PC-9 (cell line): Measurements from ENCODE around the gene BRIP1.

Experiments
- EZH2 ChIP-seq: fragments of 200-600 bp; sonication (generic); IDR thresholded peaks from 2 replicates; pipeline ENCODE4 v1.8.0; 2017; ENCODE audit warnings: antibody characterized with exemption, low read depth
- TF ChIP-seq, protein P1 (sequence below): fragments of 200-600 bp; sonication (generic); conservative IDR thresholded peaks from 2 replicates; pipeline ENCODE4 v1.6.1; 2017; ENCODE audit warnings: mixed run types, antibody characterized with exemption, mild to moderate bottlenecking, moderate library complexity

DNA sequence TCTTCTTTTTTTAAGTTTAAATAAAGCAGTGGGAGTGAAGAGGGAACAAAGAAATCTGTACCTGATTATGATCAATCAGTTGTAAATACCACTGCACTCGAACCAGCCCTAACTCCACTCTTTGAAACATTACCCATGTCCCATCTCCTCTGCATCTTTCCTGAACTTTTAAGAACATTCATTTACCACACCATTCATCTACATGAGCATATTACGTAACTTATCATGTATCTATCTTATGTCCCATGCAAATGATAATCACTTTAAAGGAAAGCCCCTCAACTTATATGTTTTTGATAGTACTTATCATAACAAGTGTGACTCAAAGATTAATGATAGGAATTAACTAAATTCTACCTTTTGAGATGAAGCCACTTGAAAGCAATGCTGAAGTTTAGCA is 10.7 kb upstream of the BRIP1 start:
- TF ChIP-seq, protein P1, sequence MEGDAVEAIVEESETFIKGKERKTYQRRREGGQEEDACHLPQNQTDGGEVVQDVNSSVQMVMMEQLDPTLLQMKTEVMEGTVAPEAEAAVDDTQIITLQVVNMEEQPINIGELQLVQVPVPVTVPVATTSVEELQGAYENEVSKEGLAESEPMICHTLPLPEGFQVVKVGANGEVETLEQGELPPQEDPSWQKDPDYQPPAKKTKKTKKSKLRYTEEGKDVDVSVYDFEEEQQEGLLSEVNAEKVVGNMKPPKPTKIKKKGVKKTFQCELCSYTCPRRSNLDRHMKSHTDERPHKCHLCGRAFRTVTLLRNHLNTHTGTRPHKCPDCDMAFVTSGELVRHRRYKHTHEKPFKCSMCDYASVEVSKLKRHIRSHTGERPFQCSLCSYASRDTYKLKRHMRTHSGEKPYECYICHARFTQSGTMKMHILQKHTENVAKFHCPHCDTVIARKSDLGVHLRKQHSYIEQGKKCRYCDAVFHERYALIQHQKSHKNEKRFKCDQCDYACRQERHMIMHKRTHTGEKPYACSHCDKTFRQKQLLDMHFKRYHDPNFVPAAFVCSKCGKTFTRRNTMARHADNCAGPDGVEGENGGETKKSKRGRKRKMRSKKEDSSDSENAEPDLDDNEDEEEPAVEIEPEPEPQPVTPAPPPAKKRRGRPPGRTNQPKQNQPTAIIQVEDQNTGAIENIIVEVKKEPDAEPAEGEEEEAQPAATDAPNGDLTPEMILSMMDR, result no peak
- TF ChIP-seq EZH2, result no peak
